CD4-positive, alpha-beta T cell treated with Interleukin-4 for 1 hour (primary cell): ENCODE data around the gene MMP14.
"Not testable (repeated sequence)": the region's sequence is repeated elsewhere in the genome, so short reads cannot be mapped to it uniquely, and the experiment has no call there.

ENCODE experiments used
- DNase-seq, 2 donors: peaks; one replicate each; pipeline ENCODE4 v3.0.0-alpha.2; 2020 to 2022

Gene MMP14

DNA sequence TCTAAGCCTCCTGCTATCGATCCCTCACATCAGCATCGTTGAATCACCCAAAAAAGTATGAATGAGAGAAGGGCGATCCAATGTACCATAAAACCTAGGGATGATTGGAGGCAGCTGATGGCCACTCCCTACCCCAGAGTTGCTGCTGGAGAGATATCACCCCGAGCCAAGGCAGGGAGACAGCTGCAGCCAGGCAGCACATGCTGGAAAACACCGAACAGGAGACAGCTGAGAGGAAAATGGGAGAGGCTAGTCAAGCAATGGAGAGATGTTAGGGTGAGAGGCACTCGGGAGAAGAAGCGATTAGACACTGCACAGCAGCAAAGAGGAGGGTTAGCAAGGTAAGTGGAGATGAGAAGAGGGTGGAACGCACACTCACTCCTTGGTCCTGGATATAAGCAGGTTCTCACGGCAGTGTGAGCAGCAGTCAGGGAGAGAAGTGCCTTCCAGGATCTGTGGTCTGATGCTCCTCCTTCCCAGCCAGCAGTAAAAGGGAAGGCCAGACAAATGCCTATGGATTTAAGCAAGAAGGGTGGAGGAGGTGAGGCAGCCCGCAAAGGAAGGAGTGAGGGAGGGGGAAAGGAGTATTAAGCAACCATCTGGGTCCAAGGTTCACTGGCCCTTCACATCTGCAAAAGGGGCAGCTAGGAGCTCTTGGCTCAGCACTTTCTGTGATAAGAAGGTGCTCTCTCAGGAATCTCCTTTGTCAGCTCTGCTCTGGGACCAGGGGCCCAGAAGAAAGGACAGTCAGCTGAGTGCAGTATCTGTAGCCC, 21.3 kb upstream of the MMP14 start, which contains the start of gene SLC7A7:
TSS of gene SLC7A7 (minus strand) at position 495 of the 773 bp plus-strand sequence. CDS start 2,037 bp downstream, outside the sequence.
- no peak for DNase-seq

DNA sequence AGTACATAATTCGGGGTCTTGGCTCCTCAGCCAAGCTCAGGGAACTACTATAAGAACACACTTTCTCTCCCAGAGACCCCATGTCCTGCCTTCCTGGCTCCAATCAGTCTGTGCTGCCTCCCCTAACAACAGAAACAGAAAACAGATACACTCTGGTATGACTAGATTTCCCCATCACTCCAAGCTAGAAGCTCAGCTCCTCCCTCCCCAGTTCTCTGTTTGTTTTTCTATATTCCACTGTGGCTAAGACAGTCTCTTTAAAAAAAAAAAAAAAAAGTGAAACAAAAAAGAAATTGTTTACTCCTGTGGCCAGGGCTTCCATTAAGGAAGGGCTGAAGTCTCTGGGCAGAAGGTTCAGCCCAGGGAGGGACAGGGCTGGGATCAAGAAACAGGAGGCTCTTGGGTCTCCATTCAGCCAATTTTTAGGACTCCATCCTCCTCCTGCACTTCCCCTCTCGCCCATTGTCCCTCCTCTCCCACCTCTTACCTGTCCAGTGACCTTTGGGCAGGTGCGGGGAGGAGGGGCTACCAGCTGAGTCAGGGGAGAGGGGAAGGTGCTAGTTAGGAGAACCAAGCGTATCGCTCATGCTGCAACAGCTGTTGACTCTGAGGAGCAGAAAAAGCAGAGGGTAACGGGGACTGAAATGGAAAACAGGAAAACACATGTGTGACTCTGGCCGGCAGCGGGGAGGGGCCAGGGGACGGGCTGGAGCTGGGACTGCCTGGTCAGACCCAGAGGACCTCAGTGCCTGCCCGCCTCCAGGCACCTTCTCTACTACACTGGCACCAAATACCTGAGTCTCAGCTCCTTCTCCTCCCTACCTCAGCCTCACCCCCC, 17.0 kb upstream of the MMP14 start:
- no peak for DNase-seq

GRCh38 chr14:22820731-22821130, 15.7 kb upstream of the MMP14 start:
- DNase-seq, result no peak

GRCh38 chr14:22821193-22822015, 15.0 kb upstream of the MMP14 start:
- no peak for DNase-seq

GRCh38 chr14:22822016-22822570, 14.3 kb upstream of the MMP14 start:
- no peak for DNase-seq

DNA sequence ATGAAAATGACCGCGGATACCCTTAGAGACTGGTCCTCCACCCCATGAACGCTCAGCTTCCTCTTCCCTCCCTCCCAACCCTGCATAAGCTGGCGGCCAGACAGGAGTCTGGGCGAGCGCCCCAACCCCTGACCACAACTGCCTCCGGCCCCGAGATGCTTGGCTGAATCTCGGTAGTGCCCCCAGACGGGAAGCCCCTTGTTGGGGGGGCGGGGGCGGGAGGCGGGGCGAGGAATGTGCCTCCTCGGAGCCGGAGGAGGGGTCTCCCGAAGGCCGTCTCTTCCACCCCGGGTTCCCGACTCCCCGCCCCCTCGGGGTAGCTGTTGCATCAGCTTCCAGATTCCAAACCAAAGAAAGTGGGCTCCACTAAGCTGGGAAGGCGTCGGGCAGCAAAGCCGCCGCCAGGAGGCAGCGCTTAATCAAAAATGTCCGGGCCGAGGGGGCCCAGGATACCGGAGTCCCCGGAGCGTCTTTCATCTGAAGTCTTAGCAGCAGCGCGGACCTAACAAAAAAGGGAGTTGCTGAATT, 13.8 kb upstream of the MMP14 start:
- peak; percentile 74 to 75 for DNase-seq

GRCh38 chr14:22824711-22825359, 11.6 kb upstream of the MMP14 start:
- DNase-seq, result no peak

- DNase-seq, result not testable (repeated sequence)
Measured at GRCh38 chr14:22829076-22829660, 7.2 kb upstream of the MMP14 start.

DNA sequence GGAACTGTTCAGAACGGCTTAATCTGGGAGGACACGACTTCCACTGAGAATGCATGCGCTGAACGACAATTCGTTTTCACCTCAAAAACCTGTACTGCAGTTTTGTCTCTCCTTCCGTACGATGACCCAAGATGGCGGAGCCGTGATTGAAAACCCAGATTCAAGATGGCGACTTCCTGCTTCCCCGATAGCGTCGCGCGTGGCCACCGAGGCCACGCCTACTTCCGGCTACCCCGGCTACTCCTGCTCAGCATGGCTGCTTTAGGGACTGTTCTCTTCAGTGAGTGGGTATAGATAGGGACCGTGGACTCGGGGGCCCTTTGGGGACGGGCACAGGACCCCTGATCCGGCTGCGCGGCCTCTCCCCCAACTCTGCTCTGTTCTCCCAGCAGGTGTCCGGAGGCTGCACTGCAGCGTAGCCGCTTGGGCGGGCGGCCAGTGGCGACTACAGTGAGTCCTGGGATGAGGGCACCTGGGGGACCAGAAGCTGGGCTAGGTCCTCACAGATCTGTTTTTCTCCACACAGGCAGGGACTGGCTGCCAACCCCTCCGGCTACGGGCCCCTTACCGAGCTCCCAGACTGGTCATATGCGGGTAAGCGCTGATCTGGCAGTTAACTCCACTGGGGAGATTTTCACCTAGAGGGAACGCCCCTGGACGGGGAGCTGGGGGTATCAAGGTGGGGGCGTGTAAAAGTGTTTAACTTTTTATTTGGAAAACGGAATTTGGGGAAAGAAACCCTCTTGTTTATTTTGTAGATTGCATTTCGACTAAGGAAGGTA, 6.5 kb upstream of the MMP14 start, which contains the start of gene MRPL52:
TSS of gene MRPL52 (plus strand) at position 227 of the 782 bp plus-strand sequence. CDS start at position 253, 26 bp downstream.
- DNase-seq, result peak; percentile 92 to 93

- no peak for DNase-seq
Measured at GRCh38 chr14:22830443-22831010, 5.9 kb upstream of the MMP14 start.

DNA sequence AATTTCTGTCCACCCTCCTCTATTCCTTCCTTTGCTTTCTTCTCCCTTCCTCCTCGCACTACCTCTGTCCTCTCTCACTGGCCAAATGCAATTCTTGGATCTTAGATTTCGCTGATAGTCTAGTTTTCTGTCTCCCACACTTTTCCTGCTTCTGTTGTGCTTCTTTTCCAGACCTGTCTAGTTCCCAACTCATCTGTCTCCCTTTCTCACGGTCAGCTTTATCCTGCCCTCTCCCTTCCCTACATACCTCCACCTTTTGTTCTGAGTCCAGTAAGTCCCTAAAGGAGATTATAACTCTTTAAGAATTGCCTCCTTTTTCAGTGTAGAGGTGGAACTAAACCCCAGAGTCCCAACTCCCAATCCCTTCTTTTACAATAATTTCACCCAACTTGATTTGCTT, 880 bp upstream of the MMP14 start:
- DNase-seq, result no peak

DNA sequence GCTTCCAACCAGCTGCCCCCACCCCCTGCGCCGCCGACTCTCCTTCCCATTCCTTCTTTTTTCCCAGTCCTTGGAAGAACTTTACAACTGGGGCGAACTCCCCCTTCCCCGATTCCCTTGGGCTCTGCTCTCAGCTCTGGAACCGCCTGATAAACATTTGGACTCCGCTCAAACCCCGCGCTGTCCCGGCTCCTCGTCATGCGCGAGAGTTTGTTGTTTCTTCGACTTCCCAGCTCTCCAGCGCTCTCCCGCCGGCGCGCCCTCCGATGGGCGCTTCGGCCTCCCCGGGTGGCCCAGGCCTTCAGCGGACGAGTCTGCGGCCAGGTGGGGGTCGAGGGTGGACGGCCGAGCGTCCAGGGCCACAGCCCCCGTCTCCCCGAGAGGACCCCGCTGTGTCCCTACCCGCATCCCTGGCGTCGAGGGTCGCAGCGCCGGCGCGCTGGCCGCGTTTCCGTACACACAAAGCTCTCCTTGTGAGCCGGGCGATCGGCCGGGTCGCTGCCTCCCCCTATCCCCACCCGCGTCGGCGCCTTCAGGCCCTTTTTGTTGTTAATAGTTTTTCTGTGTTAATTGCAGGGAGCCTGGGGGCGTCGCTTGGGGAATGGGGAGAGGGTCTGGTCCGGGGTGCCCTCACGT, 847 bp downstream of the MMP14 start:
- DNase-seq, result no peak

DNA sequence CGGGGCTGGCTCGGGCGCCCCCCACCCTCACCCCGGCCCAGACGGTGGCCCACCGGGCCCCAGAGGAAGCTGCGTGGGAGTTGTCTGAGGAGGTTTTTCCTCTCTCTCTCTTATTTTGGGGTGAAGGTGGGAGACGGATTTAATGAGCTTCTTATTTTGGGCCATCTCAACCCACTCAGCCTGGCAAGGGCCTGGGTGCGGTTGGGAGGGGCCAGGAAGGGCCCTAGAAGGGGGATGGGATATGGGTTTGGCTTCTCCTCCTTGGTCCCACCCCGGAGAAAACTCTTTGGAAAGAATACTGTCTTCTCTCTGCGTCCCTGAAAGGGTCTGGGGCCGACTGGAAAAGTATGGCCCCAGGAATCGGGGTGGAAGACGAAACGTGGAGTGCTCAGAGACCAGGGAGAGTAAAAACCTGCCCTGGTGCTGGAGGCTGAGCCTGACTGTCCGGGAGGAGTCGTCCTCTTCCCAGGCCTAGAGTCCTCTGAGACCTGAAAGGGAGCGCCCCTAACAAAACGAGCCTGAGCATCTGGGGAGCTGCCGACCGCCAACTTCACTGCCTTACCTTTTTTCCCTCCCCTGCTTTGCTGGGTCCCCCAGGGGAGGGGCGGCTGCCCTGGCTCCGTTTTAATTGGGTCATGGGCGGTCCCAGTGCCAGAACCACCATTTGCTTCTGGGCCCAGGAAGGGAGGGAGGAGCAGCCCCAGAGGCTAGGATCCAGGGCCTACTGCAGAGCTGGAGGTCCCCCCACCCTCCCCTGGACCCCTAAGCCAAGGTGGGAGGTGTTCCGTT, 1.6 kb downstream of the MMP14 start:
- no peak for DNase-seq

DNA sequence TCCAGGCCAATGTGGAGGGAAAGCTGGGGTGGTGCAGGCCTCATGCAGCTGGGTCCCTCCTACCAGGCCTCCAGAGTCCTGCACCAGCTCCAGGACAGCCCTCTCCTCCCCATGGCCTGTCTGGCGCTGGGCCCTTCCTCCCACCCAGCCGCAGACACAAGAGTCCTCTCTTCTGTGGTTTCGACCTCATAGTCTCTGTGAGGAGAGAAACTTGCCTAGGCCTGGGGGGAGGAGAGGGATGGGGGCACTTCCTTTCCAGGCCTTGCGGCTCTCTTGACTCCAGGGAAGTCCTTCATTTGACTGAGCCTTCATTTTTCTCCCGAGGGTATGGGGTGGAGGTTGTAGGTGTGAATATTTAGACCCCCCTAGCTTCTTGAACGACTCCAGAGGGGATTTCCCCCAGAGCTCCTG, 2.3 kb downstream of the MMP14 start:
- DNase-seq, result no peak

GRCh38 chr14:22839159-22839779, 2.9 kb downstream of the MMP14 start:
- DNase-seq, result no peak

DNA sequence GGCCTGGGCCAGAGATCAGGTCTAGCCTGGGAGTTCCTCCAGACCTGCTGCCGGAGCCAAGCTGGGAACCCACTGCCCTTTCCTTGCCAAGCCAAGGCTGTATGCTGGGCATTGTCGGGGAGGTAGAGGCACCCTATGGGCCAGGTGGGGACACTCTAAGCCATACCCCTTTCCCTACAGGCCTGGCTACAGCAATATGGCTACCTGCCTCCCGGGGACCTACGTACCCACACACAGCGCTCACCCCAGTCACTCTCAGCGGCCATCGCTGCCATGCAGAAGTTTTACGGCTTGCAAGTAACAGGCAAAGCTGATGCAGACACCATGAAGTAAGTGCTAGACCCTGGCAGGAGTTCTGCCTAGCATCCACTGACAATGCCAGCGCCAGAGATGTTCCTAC, 4.9 kb downstream of the MMP14 start:
- no peak for DNase-seq

GRCh38 chr14:22841769-22842168, 5.4 kb downstream of the MMP14 start:
- DNase-seq, result no peak
